GM21786 (cell line): ENCODE results near the gene CAND2.

Experiments used
- ATAC-seq: cut with Tn5 transposase; IDR thresholded peaks from one replicate; pipeline ENCODE4 v1.9.1; 2021; ENCODE audit not compliant: unreplicated experiment

Gene CAND2

GRCh38 chr3:12882336-12883310, 86.1 kb downstream of the CAND2 start:
- no peak for ATAC-seq

- no peak for ATAC-seq
Measured at GRCh38 chr3:12884186-12884680, 87.8 kb downstream of the CAND2 start.
